Stimulated activated CD4-positive, alpha-beta T cell treated with anti-CD3 and anti-CD28 coated beads, Interleukin-2, amount 100 ng/mL, for 24 hours (primary cell): ENCODE measurements around the gene TNFRSF12A.

Source experiments
- DNase-seq, 2 donors: peaks; one replicate each; pipeline ENCODE4 v3.0.0-alpha.2; 2020

TNFRSF12A gene, protein sequence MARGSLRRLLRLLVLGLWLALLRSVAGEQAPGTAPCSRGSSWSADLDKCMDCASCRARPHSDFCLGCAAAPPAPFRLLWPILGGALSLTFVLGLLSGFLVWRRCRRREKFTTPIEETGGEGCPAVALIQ

DNA sequence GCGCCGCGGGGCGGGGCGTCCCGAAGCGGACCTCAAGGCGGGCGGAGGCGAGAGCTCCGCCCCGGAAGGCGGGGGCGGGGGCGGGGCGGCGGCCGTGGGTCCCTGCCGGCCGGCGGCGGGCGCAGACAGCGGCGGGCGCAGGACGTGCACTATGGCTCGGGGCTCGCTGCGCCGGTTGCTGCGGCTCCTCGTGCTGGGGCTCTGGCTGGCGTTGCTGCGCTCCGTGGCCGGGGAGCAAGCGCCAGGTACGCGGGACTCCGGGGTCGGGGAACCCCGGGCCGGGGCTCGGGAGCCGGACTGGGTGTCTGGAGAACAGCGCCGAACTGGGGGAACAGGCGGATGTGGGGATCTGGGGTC, at the start of gene TNFRSF12A:
TSS of gene TNFRSF12A (plus strand) at position 122 of the 357 bp plus-strand sequence. CDS start at position 152, 30 bp downstream.
- peak; percentile 66 to 79 for DNase-seq

- DNase-seq = no peak
These were observed 49.6 kb upstream of the TNFRSF12A start for GRCh38 chr16:2970563-2970962.

DNA sequence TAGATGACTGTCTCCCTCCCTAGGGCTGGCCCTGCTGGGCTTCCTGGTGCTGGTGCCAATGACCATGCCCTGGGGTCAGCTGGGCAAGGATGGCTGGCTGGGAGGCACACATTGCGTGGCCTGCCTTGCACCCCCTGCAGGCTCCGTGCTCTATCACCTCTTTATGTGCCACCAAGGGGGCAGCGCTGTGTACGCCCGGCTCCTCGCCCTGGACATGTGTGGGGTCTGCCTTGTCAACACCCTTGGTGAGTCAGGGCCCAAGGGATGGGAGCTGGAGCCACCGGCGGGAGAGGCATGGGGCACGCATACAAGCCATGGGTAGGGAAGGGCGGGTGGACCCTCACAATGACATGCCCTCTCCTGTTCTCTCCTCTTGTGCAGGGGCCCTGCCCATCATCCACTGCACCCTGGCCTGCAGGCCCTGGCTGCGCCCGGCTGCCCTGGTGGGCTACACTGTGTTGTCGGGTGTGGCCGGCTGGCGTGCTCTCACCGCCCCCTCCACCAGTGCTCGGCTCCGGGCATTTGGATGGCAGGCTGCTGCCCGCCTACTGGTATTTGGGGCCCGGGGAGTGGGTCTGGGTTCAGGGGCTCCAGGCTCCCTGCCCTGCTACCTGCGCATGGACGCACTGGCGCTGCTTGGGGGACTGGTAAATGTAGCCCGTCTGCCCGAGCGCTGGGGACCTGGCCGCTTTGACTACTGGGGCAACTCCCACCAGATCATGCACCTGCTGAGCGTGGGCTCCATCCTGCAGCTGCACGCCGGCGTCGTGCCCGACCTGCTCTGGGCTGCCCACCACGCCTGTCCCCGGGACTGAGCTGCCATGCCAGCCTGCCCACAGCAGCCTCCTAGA, 48.8 kb upstream of the TNFRSF12A start:
- DNase-seq = no peak

GRCh38 chr16:2971985-2972784, 48.0 kb upstream of the TNFRSF12A start:
- no peak for DNase-seq

- DNase-seq = no peak
These were observed 47.1 kb upstream of the TNFRSF12A start for GRCh38 chr16:2973093-2973492.

DNA sequence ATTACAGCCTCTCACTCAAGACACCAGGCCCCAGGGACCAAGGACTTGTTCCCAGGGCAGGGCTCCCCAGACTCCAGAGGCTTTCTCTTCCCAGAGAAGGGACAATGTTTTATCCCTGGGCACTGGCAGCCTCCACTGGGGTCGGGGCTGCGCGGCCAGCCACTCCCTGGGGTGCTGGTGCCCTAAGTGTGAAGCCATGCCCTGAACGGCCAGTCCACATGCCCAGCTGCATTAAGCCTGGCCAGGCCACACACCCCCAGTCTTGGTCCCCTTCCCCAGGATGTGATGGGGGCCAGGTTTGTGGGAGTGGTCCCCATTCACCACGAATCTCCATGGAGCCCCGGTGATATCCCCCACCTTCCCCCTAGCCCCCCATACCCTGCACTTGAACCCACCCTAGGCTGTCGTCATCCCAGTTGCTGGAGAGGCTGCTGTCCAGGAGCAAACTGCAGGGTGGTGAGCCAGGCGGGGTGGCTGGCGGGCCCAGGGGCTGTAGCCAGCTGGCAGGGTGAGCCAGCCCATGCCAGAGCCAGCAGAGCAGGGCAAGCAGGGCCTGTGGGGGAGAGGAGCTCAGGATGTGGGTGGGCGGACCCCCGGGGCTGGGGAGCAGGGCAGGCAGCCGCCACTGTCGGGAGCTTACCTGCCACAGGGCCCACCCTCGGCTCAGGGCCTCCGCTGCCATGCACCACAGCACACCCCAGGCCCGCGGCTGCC, 46.4 kb upstream of the TNFRSF12A start:
- DNase-seq = no peak

- DNase-seq = no peak
These were observed 45.7 kb upstream of the TNFRSF12A start for GRCh38 chr16:2974319-2975056.

DNA sequence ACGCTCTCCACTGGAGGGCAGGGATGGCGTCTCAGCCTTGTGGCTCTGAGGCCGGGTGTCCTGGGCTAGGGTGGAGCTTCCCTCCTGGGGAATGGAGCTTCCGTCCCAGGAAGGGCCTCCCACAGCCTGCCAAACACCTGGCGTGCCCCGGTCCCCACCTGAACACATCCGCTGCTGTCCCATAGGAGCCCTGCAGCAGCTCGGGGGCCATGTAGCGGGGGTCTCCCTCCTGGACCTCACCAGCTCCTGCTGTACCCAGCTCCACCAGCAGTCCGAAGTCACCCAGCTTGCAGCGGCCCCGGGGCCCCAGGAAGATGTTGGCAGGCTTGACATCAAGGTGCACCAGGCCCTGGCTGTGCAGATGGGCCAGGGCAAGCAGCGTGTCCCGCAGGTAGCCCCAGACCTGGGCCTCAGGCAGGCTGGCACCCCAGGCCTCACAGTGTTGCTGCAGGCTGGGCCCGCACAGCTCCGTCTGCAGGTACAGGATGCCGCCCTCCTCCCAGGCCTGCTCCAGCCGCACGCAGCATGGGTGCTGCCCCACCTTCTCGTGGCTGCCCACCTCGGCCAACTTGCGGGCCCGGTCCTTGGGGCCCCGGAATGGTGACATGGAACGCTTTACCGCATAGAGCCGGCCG, 44.9 kb upstream of the TNFRSF12A start:
- DNase-seq = no peak

DNA sequence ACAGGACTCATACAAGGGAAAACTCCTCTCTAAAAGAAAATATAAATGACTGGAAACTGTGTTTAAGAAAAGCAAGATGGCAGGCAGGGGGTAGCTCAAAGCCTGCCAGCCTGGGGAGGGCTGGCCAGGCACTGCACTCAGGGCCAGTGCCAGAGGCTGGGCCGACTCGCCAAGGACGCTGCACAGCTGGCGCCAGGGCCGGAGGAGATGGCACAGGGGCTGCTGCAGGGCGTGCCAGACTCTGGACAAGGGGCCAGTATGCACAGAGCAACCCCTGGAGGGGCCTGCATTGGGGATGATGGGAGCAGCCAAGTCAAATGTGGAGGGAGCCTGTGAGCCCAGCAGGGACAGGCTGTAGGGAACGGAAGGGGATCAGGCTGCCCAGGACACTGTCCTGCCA, 44.0 kb upstream of the TNFRSF12A start:
- DNase-seq = no peak

DNA sequence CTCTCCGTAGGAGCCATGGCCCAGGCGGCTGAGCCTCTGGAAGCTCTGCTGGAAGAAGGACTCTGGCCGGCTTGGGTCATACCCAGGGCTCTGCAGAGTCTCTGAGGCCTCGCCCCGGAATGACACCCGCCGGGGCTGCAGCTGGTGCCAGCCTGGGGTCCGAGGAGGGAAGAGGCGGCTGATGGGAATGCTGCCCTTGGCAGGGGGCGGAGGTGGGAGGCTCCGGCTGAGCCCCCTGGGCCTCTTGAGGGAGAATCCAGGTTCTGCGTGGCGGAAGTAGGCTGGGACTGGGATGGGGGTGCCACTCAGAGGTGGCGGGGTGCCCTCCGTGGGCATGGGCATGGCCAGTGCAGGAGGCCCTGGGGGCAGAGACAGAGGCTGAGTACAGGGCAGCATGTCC, 43.5 kb upstream of the TNFRSF12A start:
- no peak for DNase-seq

- DNase-seq = no peak
These were observed 42.7 kb upstream of the TNFRSF12A start for GRCh38 chr16:2977440-2977839.

DNA sequence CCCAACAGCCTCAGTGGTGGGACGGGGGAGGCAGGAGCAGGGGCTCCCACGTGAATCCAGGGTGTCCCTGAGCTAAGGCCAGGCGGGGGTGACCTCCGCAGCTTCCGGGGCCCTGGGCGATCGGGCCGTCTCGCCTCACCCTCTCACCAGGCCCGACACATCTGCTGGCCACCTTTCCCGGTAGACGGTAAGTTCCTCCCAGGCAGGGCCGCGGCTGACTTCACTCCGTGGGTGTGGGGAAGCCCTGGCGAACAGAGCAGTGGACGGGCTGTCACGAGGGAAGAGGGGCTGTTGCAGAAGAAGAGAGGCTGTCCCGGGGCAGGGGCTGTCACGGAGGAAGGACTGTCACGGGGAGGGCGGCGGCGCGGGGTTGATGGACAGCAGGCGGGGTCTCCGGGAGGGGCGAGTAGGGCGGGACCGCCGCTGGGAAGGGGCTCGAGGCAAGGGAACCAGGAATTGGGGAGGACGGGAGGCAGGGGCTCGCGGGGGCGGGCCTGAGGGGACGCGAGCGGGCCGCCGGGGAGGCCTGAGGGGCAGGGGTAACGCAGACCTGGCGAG, 40.4 kb upstream of the TNFRSF12A start:
- peak in 1 of 2 donors; percentile 57 for DNase-seq

DNA sequence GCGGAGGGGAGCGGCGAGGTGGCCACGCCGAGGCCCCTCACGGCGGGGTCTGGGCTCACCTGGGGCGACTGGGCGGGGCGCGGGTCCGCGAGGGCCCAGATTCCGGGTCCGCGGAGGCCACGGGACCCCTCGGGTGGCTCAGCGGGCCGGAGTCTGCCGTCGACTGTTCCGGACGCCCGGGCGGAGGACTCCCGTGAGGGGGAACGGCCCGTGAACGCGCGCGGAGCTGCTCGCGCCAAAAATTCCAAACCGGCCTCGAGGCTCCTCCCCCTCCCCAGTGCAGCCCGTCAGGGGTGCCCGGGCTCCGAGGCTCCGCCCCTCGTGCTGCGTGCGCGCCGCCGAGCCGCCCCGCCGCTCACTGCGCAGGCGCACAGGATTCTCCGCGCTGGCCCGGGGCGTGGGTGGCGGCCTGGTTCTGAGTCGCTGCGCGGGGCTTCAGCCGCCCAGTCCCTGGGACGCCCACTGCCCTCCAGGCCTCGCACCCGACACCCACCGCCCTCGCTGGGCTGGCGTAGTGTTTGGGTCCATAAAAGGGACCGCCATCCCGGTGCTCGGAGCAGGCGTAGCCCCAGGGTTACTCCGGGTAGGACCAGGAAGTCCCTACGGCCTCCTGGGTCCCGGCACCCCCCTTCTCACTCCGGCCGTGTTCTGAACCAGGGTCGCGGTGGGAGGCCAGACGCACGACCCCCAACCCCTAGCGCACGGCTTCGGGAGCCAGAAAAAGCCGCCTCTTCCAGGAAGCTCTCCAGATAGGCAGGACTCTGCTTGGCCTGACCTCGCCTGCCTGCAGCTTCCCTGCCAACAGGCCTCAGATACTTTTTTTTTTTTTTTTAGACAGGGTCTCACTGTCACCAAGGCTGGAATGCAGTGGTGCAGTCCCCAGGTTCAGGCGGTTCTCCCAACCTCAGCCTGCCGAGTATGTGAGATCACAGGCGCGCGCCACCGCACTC, 39.7 kb upstream of the TNFRSF12A start, which contains the start of gene PKMYT1:
TSS of gene PKMYT1 (minus strand) at position 220 of the 950 bp plus-strand sequence. CDS start 789 bp downstream, outside the sequence.
- DNase-seq = peak; percentile 96 to 98

GRCh38 chr16:2981177-2981898, 38.8 kb upstream of the TNFRSF12A start:
- no peak for DNase-seq

GRCh38 chr16:2981899-2982250, 38.3 kb upstream of the TNFRSF12A start:
- DNase-seq = no peak

DNA sequence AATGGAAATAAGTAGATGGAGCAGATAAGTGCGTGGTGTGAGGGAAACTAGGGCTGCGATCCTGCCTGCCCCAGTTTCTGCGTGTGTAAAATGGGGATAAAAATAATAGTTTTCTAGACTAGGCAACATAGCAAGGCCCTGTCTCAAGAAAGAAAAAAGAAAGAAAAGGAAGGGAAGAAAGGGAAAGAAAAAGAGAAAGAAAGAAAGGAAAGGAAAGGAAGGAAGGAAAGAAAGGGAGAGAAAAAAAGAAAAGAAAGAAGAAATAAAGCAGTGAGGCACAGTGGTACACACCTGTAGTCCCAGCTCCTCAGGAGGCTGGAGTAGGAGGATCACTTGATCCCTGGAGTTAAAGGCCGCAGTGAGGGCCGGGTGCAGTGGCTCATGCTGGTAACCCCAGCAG, 37.8 kb upstream of the TNFRSF12A start:
- DNase-seq = no peak

- peak; percentile 79 to 86 for DNase-seq
These were observed 36.4 kb upstream of the TNFRSF12A start for GRCh38 chr16:2983706-2984136.

DNA sequence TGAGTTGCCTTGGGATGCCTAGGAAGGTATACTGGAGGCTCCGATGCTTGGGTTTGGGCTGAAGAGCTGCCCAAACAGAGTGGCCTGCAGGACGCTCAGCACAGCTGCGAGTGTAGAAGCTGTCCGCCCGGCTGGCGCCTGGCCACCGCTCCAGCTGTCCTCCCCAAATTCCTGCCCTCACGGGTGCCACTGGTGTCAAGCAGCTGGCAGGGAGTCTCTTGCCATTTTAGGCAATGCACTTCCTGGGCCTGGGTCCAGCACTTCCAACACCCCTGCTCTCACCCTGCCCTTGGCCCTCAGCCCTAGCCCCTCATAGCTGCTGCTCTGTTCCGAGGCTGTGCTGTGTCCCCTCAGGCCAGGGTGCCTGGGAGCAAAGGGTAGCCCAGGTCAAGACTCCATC, 34.7 kb upstream of the TNFRSF12A start:
- no peak for DNase-seq

DNA sequence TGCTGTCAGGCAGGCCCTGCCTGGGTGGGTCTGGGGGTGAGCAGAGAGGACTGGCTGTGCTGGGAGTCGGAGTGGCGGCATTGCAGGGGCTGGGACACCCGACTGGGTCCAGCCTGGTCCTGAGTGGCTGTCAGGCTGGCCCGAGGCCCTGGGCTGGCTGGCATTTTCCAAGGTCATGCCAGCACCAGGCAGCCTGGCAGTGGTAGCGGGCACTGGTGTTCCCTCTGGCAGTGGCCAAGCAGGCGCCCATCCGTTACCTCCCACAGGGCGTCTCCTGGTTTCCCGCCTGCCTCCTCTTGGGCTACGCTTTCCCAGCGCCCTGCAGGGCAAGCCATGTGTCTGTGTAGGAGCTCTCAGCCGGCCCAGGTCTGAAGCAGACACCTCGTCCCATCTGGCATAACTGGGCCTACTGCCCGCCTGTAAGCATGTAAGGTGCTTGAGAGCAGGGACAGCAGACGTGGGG, 34.2 kb upstream of the TNFRSF12A start:
- DNase-seq = no peak
